Right hindlimb (tissue), 1 donor: ENCODE data around the gene RNF207.

ENCODE experiments used
- DNase-seq: peaks from one replicate; pipeline ENCODE4 v3.0.0-alpha.2; 2018

Gene RNF207

GRCh38 chr1:6234502-6235295 lies 28.8 kb downstream of the RNF207 start:
- DNase-seq: no peak

DNA sequence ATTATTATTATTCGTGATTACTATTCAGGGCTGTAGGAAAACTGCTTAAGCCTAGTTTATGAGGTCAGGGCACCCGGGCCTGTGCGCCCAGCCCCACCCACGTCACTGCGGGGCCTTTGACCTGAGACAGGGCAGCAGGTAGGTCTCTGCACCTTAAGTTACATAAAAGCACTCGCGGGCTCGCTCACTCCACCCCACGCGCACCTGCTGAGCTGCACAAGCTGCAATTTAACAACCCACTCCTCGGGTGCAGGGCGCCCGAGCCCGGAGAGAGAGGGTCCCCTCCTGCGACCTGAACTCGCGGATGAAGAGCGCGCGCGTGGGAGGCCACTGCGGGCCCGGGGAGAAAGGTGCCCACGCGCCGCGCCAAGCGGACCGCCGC lies 29.4 kb downstream of the RNF207 start:
- no peak for DNase-seq

DNA sequence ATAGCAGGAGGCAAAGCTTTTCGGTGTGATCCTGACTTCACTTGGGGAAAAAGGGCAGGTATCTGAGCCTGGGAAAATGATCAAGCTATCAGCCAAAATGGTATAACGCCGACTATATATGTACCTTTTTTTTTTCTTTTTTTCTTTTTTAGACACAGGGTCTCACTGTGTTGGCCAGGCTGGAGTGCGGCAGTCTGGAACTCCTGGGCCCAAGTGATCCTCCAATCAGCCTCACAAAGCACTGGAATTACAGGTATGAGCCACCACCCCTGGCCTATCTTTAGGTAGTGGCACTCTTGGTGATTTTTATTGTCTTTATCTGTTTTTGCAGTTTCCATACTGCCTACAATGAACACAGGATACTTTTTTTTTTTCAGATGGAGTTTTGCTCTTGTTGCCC lies 31.2 kb downstream of the RNF207 start:
- DNase-seq: no peak

DNA sequence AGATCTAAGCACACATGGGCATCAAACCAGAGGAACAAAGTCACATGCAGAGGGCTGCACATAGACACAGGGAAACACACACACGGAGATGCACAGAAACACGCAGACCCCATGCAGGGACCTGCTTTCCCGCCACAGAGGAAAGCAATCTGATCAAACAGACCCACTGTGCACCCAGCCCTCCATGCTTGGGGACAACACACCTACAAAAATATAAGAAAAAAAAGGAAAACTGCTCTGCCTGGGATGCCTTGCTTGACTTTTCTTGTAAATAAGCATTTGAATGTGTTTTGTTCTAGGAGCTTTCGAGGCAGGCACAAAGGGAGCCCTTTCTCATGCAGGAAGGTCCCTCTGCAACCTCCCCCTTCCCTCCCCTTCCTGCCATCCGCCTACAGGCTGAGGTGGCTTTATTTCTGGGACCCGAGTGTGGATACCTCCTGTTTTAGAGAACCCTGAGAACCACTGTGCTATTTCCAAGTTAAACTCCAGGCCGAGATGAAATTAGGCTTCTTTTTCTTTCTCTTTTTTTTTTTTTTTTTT lies 33.4 kb downstream of the RNF207 start:
- DNase-seq: no peak

DNA sequence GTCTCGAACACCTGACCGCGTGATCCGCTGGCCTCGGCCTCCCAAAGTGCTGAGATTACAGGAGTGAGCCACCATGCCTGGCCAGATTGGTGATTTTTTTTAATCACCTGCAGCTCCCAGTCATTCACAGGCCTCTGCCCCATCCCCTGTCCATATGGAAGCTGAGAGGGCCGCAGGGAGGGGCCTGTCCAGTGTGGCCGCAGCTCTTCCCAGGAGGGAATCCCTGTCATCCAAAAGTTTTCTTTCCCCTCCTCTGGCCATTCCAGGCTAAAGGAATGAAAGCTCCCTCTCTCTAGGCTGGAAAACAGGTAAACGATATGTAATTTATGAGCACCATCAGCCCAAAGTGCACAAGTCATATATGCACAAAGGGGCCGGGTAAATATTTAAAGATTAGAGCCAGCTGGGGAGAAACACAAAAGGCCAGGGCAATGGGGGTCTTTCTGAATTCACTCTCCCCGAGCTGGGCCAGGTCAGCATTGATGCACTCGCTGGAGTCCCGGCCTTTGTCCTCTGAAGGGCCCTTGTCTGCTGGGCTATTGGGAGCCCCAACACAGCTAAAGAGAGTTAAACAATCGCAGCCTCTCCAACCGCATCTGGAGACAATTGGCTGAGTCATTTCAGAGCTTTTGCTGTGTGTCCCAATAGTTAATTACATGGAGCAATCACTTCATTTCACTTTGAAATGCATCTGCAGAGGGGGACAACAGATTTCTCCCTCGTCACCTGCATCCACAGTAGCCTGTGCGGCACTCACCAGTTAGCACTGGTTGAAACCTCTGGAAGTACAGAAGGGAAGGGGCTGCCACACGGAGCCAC lies 34.2 kb downstream of the RNF207 start:
- no peak for DNase-seq

GRCh38 chr1:6241107-6241886 lies 35.4 kb downstream of the RNF207 start:
- DNase-seq: no peak

DNA sequence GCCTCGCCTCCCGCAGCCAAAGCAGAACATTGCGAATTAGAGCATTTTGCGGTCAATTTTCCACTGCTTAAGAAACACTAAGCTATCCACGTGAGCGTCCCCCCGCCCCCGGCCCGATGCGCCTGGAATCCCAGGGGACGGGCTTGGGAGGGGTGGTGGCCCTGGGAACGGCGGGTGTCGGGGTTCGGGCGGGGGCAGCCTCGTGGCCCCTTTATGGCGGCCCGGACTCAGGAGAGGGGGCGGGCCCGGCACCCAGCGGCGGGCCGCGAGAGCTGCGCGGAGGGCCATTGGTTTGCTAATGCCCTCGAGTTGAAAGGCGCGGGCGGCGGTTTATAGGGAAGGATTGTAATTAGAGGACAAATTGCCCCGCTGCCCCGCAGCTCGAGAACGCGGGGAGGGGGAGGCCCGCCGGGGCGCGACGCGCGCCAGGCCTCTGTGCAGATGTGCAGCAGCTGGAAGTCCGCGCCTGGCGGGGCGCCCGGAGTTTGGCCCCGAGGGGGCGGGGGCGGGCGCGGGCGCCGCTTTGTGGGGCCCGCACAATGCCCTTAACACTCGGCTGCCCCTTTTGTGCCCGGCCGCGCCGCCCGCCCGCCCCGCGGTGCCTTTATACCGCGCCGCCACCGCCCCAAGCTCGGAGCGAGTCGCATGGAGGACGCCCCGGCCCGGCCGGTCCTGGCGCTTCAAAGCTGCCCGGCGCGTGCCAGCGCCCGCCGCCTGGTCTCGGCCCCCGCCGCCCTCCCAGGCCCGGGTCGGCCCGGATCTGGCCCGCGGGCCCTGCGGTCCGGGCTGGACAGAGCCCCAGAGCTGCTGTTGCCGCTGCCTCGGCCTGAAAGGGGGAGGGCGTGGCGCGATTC lies 36.2 kb downstream of the RNF207 start:
- DNase-seq: peak; percentile 57

DNA sequence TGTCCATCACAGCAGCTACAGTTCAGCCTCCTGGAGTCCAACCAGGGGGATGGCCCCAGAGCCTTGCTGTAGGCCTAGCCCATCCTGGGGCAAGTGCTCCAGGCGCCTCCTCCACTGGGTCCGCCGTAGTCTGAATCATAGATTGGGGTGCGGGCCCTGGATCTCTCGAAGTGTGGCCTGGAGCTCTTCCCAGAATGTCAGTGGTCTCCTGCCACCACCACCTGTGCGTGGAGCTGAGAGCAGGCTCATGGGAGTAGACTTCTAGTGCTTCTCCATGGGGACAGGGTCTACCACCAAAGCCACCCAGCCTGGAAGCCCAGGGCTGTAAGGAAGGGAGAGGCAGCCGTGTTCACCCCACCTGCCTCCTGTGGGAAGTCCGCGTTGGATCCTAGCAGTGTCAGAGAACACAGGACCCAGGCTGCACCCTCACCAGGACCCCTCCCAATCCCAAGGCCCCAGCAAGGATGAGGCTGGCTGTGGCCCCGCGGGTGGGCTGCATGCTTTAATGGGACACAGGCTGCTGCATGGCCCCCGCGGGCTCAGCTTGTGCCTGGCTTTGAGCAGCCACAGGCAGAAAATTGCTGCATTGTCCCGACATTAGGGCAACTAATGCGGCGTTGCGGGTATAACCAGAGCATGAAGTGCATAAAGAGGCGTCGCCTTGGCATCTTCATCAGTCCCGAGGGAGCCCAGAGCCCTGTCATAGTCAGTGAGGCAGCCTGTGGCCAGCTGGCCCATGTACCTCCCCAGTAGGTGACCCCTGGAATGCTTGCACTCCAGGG lies 37.3 kb downstream of the RNF207 start:
- DNase-seq: no peak

- DNase-seq: no peak
Observed at GRCh38 chr1:6243993-6244392, 38.1 kb downstream of the RNF207 start, which contains the start of gene HES3. TSS of gene HES3 (plus strand) at chr1:6244179. CDS start at chr1:6244366, 187 bp downstream.

- DNase-seq: no peak
Observed at GRCh38 chr1:6244401-6245049, 38.6 kb downstream of the RNF207 start.

DNA sequence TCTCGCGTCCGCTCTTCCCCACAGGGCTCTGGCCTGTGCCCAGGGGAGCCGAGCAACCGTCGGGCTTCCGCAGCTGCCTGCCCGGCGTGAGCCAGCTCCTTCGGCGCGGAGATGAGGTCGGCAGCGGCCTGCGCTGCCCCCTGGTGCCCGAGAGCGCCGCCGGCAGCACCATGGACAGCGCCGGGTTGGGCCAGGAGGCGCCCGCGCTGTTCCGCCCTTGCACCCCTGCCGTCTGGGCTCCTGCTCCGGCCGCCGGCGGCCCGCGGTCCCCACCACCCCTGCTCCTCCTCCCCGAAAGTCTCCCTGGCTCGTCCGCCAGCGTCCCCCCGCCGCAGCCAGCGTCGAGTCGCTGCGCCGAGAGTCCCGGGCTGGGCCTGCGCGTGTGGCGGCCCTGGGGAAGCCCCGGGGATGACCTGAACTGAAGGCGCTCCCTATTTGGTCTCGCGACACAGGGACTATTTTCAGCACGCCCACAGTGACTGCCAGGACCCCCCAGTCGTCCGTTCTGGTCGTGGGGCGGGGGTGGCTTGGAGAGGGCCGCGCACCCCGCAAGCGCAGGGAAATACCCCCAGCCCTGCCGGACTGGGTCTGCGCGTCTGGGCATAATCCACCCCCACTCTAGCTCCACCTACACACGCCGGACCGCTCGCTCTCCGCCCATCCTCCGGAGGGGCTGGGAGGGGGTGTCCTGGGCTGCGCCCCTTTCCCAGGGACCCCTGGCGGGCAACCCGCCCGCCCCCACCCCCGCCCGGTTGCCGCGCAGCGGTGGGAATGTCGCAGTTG lies 39.4 kb downstream of the RNF207 start:
- DNase-seq: peak; percentile 87

GRCh38 chr1:6245869-6246496 lies 40.1 kb downstream of the RNF207 start:
- DNase-seq: peak; percentile 52

DNA sequence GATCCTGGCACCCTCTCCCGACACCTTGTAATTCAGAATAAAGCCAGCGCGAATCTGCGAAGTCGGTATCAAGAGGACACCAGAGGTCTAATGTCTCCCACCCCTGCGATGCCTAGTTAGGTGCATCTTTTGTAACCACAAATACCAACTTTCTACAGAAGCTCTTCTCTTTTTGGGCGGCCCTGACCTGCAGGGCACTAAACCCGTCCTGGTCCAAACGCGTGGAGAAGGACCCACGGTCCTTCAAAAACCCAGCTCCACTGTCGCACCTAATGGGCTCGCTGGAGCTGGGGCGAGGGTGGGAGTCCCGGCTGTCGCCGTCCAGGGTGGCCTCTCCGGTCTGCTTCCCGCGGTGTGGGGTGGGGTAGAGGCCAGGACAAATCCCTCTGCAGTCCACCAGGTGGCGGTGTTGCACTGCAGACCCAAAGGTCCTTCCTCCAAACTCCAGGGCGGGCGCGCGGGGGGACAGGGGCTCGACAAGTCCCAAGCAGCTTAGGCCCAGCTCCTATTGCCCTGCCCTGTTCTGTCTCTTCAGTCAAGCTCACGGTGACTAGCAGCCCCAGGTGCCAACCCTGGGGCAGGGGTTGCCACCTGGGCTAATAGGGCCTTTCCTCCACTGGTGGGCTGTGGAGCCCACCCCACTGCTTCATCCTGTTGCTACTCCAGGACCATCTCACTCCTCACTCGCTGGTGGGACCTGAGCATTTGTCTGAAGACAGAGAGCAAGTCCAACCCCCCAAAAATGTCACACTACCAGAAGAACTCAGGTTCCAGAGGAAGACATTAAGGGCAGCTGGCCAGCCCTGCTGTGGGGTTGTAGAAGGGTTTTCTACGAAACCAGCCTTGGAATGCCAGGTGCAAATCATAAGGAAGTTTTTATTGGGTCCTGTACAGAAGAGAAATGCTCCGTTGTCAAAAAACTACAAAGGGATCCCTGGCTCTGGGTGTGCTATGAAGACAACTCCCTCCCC lies 40.9 kb downstream of the RNF207 start:
- peak; percentile 87 for DNase-seq

- DNase-seq: no peak
Observed at GRCh38 chr1:6247651-6248050, 41.7 kb downstream of the RNF207 start.

GRCh38 chr1:6248161-6248776 lies 42.4 kb downstream of the RNF207 start:
- DNase-seq: no peak

DNA sequence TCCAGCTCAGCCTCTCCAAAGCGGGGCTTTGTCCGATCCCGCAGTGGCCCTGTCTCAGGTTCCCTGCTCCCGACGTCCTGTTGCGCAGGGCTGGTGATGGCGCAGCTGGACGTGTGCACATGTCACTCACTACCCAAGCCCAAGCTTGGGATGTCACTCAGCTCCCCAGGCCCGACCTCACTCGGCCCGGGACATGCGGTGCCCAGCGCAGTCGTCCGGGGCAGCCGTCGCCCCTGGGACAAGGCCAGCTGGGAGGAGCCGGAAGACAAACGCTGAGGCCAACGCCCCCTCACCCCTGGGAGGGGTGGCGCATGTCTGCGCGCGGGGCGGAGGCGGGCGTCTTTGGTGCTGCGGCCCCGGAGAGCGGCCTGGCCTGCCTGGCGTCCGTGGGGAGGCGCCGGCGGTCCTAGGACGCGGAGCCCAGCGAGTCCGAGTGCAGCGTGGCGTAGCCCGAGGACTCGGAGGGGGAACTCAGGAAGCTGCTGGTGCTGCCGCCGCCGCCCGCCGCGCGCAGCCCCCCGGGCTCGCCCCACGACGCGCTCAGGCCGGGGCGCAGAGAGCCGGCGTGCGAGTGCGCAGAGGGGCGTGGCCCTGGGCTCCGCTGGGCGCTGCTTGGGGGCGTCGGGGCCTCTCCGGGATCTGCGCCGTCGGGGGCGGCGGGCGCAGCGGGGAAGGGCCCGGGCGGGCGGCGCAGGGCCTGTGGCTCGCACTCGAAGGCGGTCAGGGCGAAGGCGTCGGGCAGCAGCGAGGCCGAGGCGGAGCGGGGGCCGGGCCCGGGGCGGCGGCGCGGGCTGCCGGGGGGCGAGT lies 43.2 kb downstream of the RNF207 start:
- DNase-seq: peak; percentile 51
